ENCODE measurements around the gene SLC25A12.
"Not testable (repeated sequence)": the region's sequence is repeated elsewhere in the genome, so short reads cannot be mapped to it uniquely, and the experiment has no call there.

The SLC25A12 gene

GRCh38 chr2:171813126-171813525 is 80.9 kb downstream of the SLC25A12 start:
- H3K4me3 ChIP-seq (ENCODE audit: low read length), result no peak overlapping the region
- no peaks in the 10 kb centered on the region for H3K9me3 ChIP-seq (replicated peaks; ENCODE audit: insufficient read depth, low read length)
- no peak overlapping the region for H3K9ac ChIP-seq (ENCODE audit: low read length)
- peaks cover 4% of the 10 kb centered on the region; the same call in 1 of the 2 replicates for H3K4me1 ChIP-seq (ENCODE audit: low read length)
- no peak overlapping the region for H2AFZ ChIP-seq (ENCODE audit: low read length)
- H3K79me2 ChIP-seq (ENCODE audit: low read length), result no peaks in the 10 kb centered on the region
- no peaks in the 10 kb centered on the region for H3K9me2 ChIP-seq (replicated peaks; ENCODE audit: insufficient read depth, low read length)
- H3K27me3 ChIP-seq (replicated peaks; ENCODE audit: insufficient read depth, low read length), result no peaks in the 10 kb centered on the region
- no peak for TF ChIP-seq EZH2 (optimal IDR thresholded peaks at IDR 0.05; ENCODE audit: low read depth, low read length)
- no peak for TF ChIP-seq CTCF (IDR thresholded peaks at IDR 0.05; ENCODE audit: low read length)
- TF ChIP-seq EZH2phosphoT487 (IDR thresholded peaks at IDR 0.05; ENCODE audit: low read length), result no peak
- DNase-seq, result no peak
- no peak overlapping the region for H3K4me2 ChIP-seq (ENCODE audit: low read depth, low read length)
- H3K27ac ChIP-seq (ENCODE audit: low read length), result no peak overlapping the region
- no peaks in the 10 kb centered on the region for H4K20me1 ChIP-seq (ENCODE audit: insufficient read depth, low read length)
- H3K36me3 ChIP-seq (replicated peaks; ENCODE audit: insufficient read depth, low read length), result no peaks in the 10 kb centered on the region
- H3F3A ChIP-seq (ENCODE audit: insufficient read depth, low read length), result peaks cover 11% of the 10 kb centered on the region

GRCh38 chr2:171811245-171811628 is 82.8 kb downstream of the SLC25A12 start:
- Histone ChIP-seq H3F3A (ENCODE audit: insufficient read depth, low read length) (peaks cover 11% of the 10 kb centered on the region), H3K27ac (ENCODE audit: low read length) (no peak overlapping the region), H3K4me2 (ENCODE audit: low read depth, low read length) (no peak overlapping the region), H3K4me1 (ENCODE audit: low read length) (peaks cover 4% of the 10 kb centered on the region; the same call in 1 of the 2 replicates), H3K4me3 (ENCODE audit: low read length) (no peak overlapping the region), H3K9ac (ENCODE audit: low read length) (no peak overlapping the region), H3K27me3 (replicated peaks; ENCODE audit: insufficient read depth, low read length) (no peaks in the 10 kb centered on the region), H2AFZ (ENCODE audit: low read length) (no peak overlapping the region), H4K20me1 (ENCODE audit: insufficient read depth, low read length) (no peaks in the 10 kb centered on the region), H3K9me2 (replicated peaks; ENCODE audit: insufficient read depth, low read length) (no peaks in the 10 kb centered on the region), H3K9me3 (replicated peaks; ENCODE audit: insufficient read depth, low read length) (no peaks in the 10 kb centered on the region), H3K36me3 (replicated peaks; ENCODE audit: insufficient read depth, low read length) (no peaks in the 10 kb centered on the region), H3K79me2 (ENCODE audit: low read length) (no peaks in the 10 kb centered on the region)
- peak; percentile 15; the same call in 1 of the 2 replicates for TF ChIP-seq CTCF (IDR thresholded peaks at IDR 0.05; ENCODE audit: low read length)
- TF ChIP-seq EZH2phosphoT487 (IDR thresholded peaks at IDR 0.05; ENCODE audit: low read length), result no peak
- peak; percentile 15 for DNase-seq

- DNase-seq, result no peak
- no peaks in the 10 kb centered on the region for H3K9me3 ChIP-seq (replicated peaks; ENCODE audit: insufficient read depth, low read length)
- H3K4me1 ChIP-seq (ENCODE audit: low read length), result peaks cover 4% of the 10 kb centered on the region; the same call in 1 of the 2 replicates
- H3K36me3 ChIP-seq (replicated peaks; ENCODE audit: insufficient read depth, low read length), result no peaks in the 10 kb centered on the region
- TF ChIP-seq EZH2 (optimal IDR thresholded peaks at IDR 0.05; ENCODE audit: low read depth, low read length), result no peak
- no peak for TF ChIP-seq CTCF (IDR thresholded peaks at IDR 0.05; ENCODE audit: low read length)
- TF ChIP-seq EZH2phosphoT487 (IDR thresholded peaks at IDR 0.05; ENCODE audit: low read length), result no peak
- peaks cover 10% of the 10 kb centered on the region for H3F3A ChIP-seq (ENCODE audit: insufficient read depth, low read length)
- no peak overlapping the region for H3K9ac ChIP-seq (ENCODE audit: low read length)
- H3K27ac ChIP-seq (ENCODE audit: low read length), result no peak overlapping the region
- H3K27me3 ChIP-seq (replicated peaks; ENCODE audit: insufficient read depth, low read length), result no peaks in the 10 kb centered on the region
- no peak overlapping the region for H3K4me2 ChIP-seq (ENCODE audit: low read depth, low read length)
- H3K9me2 ChIP-seq (replicated peaks; ENCODE audit: insufficient read depth, low read length), result no peaks in the 10 kb centered on the region
- H3K79me2 ChIP-seq (ENCODE audit: low read length), result no peaks in the 10 kb centered on the region
- no peaks in the 10 kb centered on the region for H4K20me1 ChIP-seq (ENCODE audit: insufficient read depth, low read length)
- no peak overlapping the region for H2AFZ ChIP-seq (ENCODE audit: low read length)
- no peak overlapping the region for H3K4me3 ChIP-seq (ENCODE audit: low read length)
Observed at GRCh38 chr2:171810422-171811244, 83.4 kb downstream of the SLC25A12 start.

GRCh38 chr2:171808885-171809284 is 85.2 kb downstream of the SLC25A12 start:
- H3K9me3 ChIP-seq (replicated peaks; ENCODE audit: insufficient read depth, low read length); H3F3A ChIP-seq (ENCODE audit: insufficient read depth, low read length); DNase-seq; H3K9ac ChIP-seq (ENCODE audit: low read length); H3K36me3 ChIP-seq (replicated peaks; ENCODE audit: insufficient read depth, low read length); H3K4me2 ChIP-seq (ENCODE audit: low read depth, low read length); H3K4me1 ChIP-seq (ENCODE audit: low read length); H2AFZ ChIP-seq (ENCODE audit: low read length); H3K27me3 ChIP-seq (replicated peaks; ENCODE audit: insufficient read depth, low read length); H3K79me2 ChIP-seq (ENCODE audit: low read length); H3K4me3 ChIP-seq (ENCODE audit: low read length); H3K9me2 ChIP-seq (replicated peaks; ENCODE audit: insufficient read depth, low read length); H4K20me1 ChIP-seq (ENCODE audit: insufficient read depth, low read length); H3K27ac ChIP-seq (ENCODE audit: low read length): not testable (repeated sequence)
